HUES6 (cell line): ENCODE data around the gene GTPBP2.

ENCODE experiments used
- H3K27ac ChIP-seq: 2 replicates; pipeline ENCODE4 v1.7.0; 2013; ENCODE audit warnings: low read depth, mild to moderate bottlenecking, low read length, inconsistent platforms
- H3K27me3 ChIP-seq: 2 replicates; pipeline ENCODE4 v1.6.1; 2013; ENCODE audit warnings: low read length; ENCODE audit not compliant: control insufficient read depth, insufficient read depth
- H3K36me3 ChIP-seq: 2 replicates; pipeline ENCODE4 v1.6.1; 2013; ENCODE audit warnings: low read length; ENCODE audit not compliant: control insufficient read depth, insufficient read depth
- H3K4me1 ChIP-seq: 2 replicates; pipeline ENCODE4 v1.6.1; 2013; ENCODE audit warnings: low read length; ENCODE audit not compliant: control insufficient read depth, insufficient read depth
- H3K4me3 ChIP-seq: 2 replicates; pipeline ENCODE4 v1.5.1; 2013; ENCODE audit warnings: low read depth, low read length
- H3K9ac ChIP-seq: one replicate; pipeline ENCODE4 v1.6.1; 2013; ENCODE audit warnings: mild to moderate bottlenecking, low read length
- H3K9me3 ChIP-seq: 2 replicates; pipeline ENCODE4 v1.6.1; 2013; ENCODE audit warnings: low read depth, low read length; ENCODE audit not compliant: control insufficient read depth, insufficient read depth

The GTPBP2 gene

GRCh38 chr6:43629104-43629504, at the start of gene GTPBP2:
Gene GTPBP2, minus strand, starts transcription at chr6:43629264. Its CDS starts 102 bp downstream, at chr6:43629162.
- peaks cover 8% of the 10 kb centered on the region for H3K4me1 ChIP-seq

GRCh38 chr6:43678341-43678740, 49.3 kb upstream of the GTPBP2 start:
- H3K9ac ChIP-seq = no peak overlapping the region
- peaks cover 85% of the 10 kb centered on the region for H3K36me3 ChIP-seq
- no peak overlapping the region for H3K4me3 ChIP-seq
- no peaks in the 10 kb centered on the region for H3K9me3 ChIP-seq
- H3K27ac ChIP-seq = no peak overlapping the region
- H3K4me1 ChIP-seq = peaks cover 5% of the 10 kb centered on the region; the same call in 1 of the 2 replicates
- no peaks in the 10 kb centered on the region for H3K27me3 ChIP-seq

More at GRCh38 chr6:43629104-43629504, at the start of gene GTPBP2:
- peak within 1 kb of the TSS; percentile 74 for H3K4me3 ChIP-seq
- peak within 1 kb of the TSS; percentile 73 for H3K9ac ChIP-seq
- no peaks in the 10 kb centered on the region for H3K27me3 ChIP-seq
- peak within 1 kb of the TSS; percentile 62 for H3K27ac ChIP-seq
- peaks cover 33% of the 10 kb centered on the region for H3K36me3 ChIP-seq
- no peaks in the 10 kb centered on the region for H3K9me3 ChIP-seq

GRCh38 chr6:43677759-43678158, 48.7 kb upstream of the GTPBP2 start:
- H3K27ac ChIP-seq = no peak overlapping the region
- no peaks in the 10 kb centered on the region for H3K9me3 ChIP-seq
- no peak overlapping the region for H3K9ac ChIP-seq
- H3K4me1 ChIP-seq = peaks cover 4% of the 10 kb centered on the region; the same call in 1 of the 2 replicates
- H3K4me3 ChIP-seq = no peak overlapping the region
- no peaks in the 10 kb centered on the region for H3K27me3 ChIP-seq
- H3K36me3 ChIP-seq = peaks cover 88% of the 10 kb centered on the region

GRCh38 chr6:43676962-43677606, 48.0 kb upstream of the GTPBP2 start:
- H3K9ac ChIP-seq = no peak overlapping the region
- no peaks in the 10 kb centered on the region for H3K9me3 ChIP-seq
- no peak overlapping the region for H3K27ac ChIP-seq
- H3K4me3 ChIP-seq = no peak overlapping the region
- H3K4me1 ChIP-seq = no peaks in the 10 kb centered on the region
- no peaks in the 10 kb centered on the region for H3K27me3 ChIP-seq
- peaks cover 94% of the 10 kb centered on the region for H3K36me3 ChIP-seq

- no peak overlapping the region for H3K9ac ChIP-seq
- no peak overlapping the region for H3K4me3 ChIP-seq
- no peaks in the 10 kb centered on the region for H3K27me3 ChIP-seq
- H3K27ac ChIP-seq = no peak overlapping the region
- no peaks in the 10 kb centered on the region for H3K9me3 ChIP-seq
- peaks cover 94% of the 10 kb centered on the region for H3K36me3 ChIP-seq
- H3K4me1 ChIP-seq = peaks cover 7% of the 10 kb centered on the region
Measured at GRCh38 chr6:43674921-43675320, 45.9 kb upstream of the GTPBP2 start.

- Histone ChIP-seq H3K9me3 (no peaks in the 10 kb centered on the region), H3K4me3 (no peak overlapping the region), H3K27me3 (no peaks in the 10 kb centered on the region), H3K4me1 (peaks cover 13% of the 10 kb centered on the region), H3K9ac (no peak overlapping the region), H3K27ac (no peak overlapping the region), H3K36me3 (peaks cover 88% of the 10 kb centered on the region)
Measured at GRCh38 chr6:43674291-43674690, 45.2 kb upstream of the GTPBP2 start.

GRCh38 chr6:43673444-43674084, 44.5 kb upstream of the GTPBP2 start:
- Histone ChIP-seq H3K4me1 (peaks cover 20% of the 10 kb centered on the region), H3K27ac (no peak overlapping the region), H3K9me3 (no peaks in the 10 kb centered on the region), H3K27me3 (no peaks in the 10 kb centered on the region), H3K9ac (no peak overlapping the region), H3K4me3 (no peak overlapping the region), H3K36me3 (peaks cover 80% of the 10 kb centered on the region)

GRCh38 chr6:43671801-43672690, 43.0 kb upstream of the GTPBP2 start:
- Histone ChIP-seq H3K27ac (no peak overlapping the region), H3K4me1 (peaks cover 32% of the 10 kb centered on the region), H3K36me3 (peaks cover 65% of the 10 kb centered on the region), H3K9ac (no peak overlapping the region), H3K4me3 (no peak overlapping the region), H3K27me3 (no peaks in the 10 kb centered on the region), H3K9me3 (no peaks in the 10 kb centered on the region)

- no peak overlapping the region for H3K9ac ChIP-seq
- H3K4me1 ChIP-seq = peaks cover 32% of the 10 kb centered on the region
- H3K27me3 ChIP-seq = no peaks in the 10 kb centered on the region
- H3K9me3 ChIP-seq = no peaks in the 10 kb centered on the region
- peaks cover 57% of the 10 kb centered on the region for H3K36me3 ChIP-seq
- H3K27ac ChIP-seq = no peak overlapping the region
- no peak overlapping the region for H3K4me3 ChIP-seq
Measured at GRCh38 chr6:43671011-43671800, 42.1 kb upstream of the GTPBP2 start.

- Histone ChIP-seq H3K27ac (no peak overlapping the region), H3K4me3 (no peak overlapping the region), H3K9me3 (no peaks in the 10 kb centered on the region), H3K27me3 (no peaks in the 10 kb centered on the region), H3K9ac (no peak overlapping the region), H3K36me3 (peaks cover 51% of the 10 kb centered on the region), H3K4me1 (peaks cover 32% of the 10 kb centered on the region)
Measured at GRCh38 chr6:43670623-43670986, 41.5 kb upstream of the GTPBP2 start.
